Endothelial cell of umbilical vein (primary cell): ENCODE results near the gene HUS1. TPM values are rescaled to one million over a fixed set of nuclear protein-coding genes. Genes with fewer than 3 reads are reported as not detected.

Experiments used
- BruUV-seq: library from RNA; stranded (reverse); fragments of 400-500 nt; replicated peaks from 2 replicates; lab custom pipeline; 2021; lab: Mats Ljungman, UMichigan
- CTCF ChIA-PET: fragments of 300-600, 350-600 bp; sonication (Branson Sonifier 250); formaldehyde crosslinking; loops from one replicate; lab custom pipeline; 2021; ENCODE audit warnings: antibody characterized with exemption, inconsistent platforms; lab: Charles Lee
- POLR2A ChIA-PET: fragments of 300-600, 350-600 bp; sonication (Branson Sonifier 250); formaldehyde crosslinking; loops from one replicate; lab custom pipeline; 2021; ENCODE audit warnings: antibody characterized with exemption, inconsistent platforms; lab: Charles Lee
- DNase-seq: peaks from one replicate; pipeline ENCODE4 v3.0.0-alpha.2; 2011; ENCODE audit warnings: low read depth, low spot score
- FAIRE-seq: peaks from 2 replicates; lab custom pipeline; 2011; peaks lifted over from hg19 to GRCh38; lab: Jason Lieb, UNC
- H2AFZ ChIP-seq: 2 replicates; pipeline ENCODE4 v1.6.0; 2012; ENCODE audit warnings: low read depth, low read length, control low read depth, inconsistent platforms
- H3K27ac ChIP-seq: 2 replicates; pipeline ENCODE4 v1.5.1; 2011; ENCODE audit warnings: low read depth, mild to moderate bottlenecking, control low read depth, low read length, moderate library complexity; ENCODE audit not compliant: insufficient read depth
- H3K27me3 ChIP-seq, 2 experiments: 2 replicates each; pipeline versions ENCODE4 v1.6.0 to v1.6.1; 2011; ENCODE audit warnings: low read length in 2 of 2, mixed read lengths in 1 of 2; ENCODE audit not compliant: control insufficient read depth in 2 of 2, insufficient read depth in 2 of 2
- H3K36me3 ChIP-seq, 2 experiments: 2 replicates in 1 of 2; 3 replicates in 1 of 2; pipeline ENCODE4 v1.5.1; 2011; ENCODE audit warnings: low read length in 2 of 2, mild to moderate bottlenecking in 1 of 2, moderate library complexity in 1 of 2; ENCODE audit not compliant: control insufficient read depth in 2 of 2, insufficient read depth in 2 of 2; ENCODE audit errors: extremely low read depth in 1 of 2
- H3K4me1 ChIP-seq: 3 replicates; pipeline ENCODE4 v1.5.1; 2011; ENCODE audit warnings: mild to moderate bottlenecking, low read length; ENCODE audit not compliant: control insufficient read depth, insufficient read depth; ENCODE audit errors: extremely low read depth
- H3K4me2 ChIP-seq: 2 replicates; pipeline ENCODE4 v1.6.1; 2011; ENCODE audit warnings: low read length, control low read depth, mixed read lengths; ENCODE audit not compliant: insufficient read depth
- H3K4me3 ChIP-seq, 3 experiments: fragments of 200-600 bp in 1 of 3; sonication (generic), shearing (Covaris generic) in 1 of 3; replicated peaks in 1 of 3; 2 replicates each; pipeline ENCODE4 v1.5.1; 2011 to 2016; ENCODE audit warnings: control low read depth in 3 of 3, low read length in 3 of 3, mild to moderate bottlenecking in 2 of 3, inconsistent platforms in 1 of 3, low read depth in 1 of 3, moderate library complexity in 1 of 3; ENCODE audit not compliant: insufficient read depth in 1 of 3
- H3K79me2 ChIP-seq: 2 replicates; pipeline ENCODE4 v1.6.0; 2012; ENCODE audit warnings: low read length, inconsistent platforms; ENCODE audit not compliant: control insufficient read depth, insufficient read depth
- H3K9ac ChIP-seq: replicated peaks from 2 replicates; pipeline ENCODE3; 2011; ENCODE audit warnings: low read length, control low read depth; ENCODE audit not compliant: insufficient read depth; ENCODE audit errors: extremely low read depth
- H3K9me1 ChIP-seq: replicated peaks from 3 replicates; pipeline ENCODE4 v1.6.0; 2011; ENCODE audit warnings: mild to moderate bottlenecking, low read length; ENCODE audit not compliant: control insufficient read depth, insufficient read depth; ENCODE audit errors: extremely low read depth
- H3K9me3 ChIP-seq: replicated peaks from 2 replicates; pipeline ENCODE4 v1.5.1; 2012; ENCODE audit warnings: low read length, inconsistent platforms; ENCODE audit not compliant: control insufficient read depth, insufficient read depth
- H4K20me1 ChIP-seq: replicated peaks from 2 replicates; pipeline ENCODE3; 2011; ENCODE audit warnings: mild to moderate bottlenecking, low read length; ENCODE audit not compliant: control insufficient read depth, insufficient read depth; ENCODE audit errors: extremely low read depth
- CTCF ChIP-seq, 2 donors: IDR thresholded peaks; 1 replicate in 1 of 2; 2 replicates in 1 of 2; pipeline ENCODE4 v1.5.1; 2011; ENCODE audit warnings: low read length in 2 of 2, mild to moderate bottlenecking in 2 of 2, moderate library complexity in 2 of 2, control low read depth in 1 of 2, inconsistent platforms in 1 of 2, low read depth in 1 of 2; ENCODE audit not compliant: insufficient read depth in 1 of 2; ENCODE audit errors: extremely low read depth in 1 of 2
- EZH2 ChIP-seq: IDR thresholded peaks from 2 replicates; pipeline ENCODE4 v1.6.1; 2012; ENCODE audit warnings: borderline replicate concordance, low read depth, mild to moderate bottlenecking, moderate library complexity, low read length, inconsistent platforms; ENCODE audit not compliant: severe bottlenecking
- FOS ChIP-seq: IDR thresholded peaks from 2 replicates; pipeline ENCODE4 v1.6.1; 2011; ENCODE audit warnings: mild to moderate bottlenecking, low read length, moderate library complexity, borderline replicate concordance; ENCODE audit not compliant: insufficient read depth
- GATA2 ChIP-seq: IDR thresholded peaks from 2 replicates; pipeline ENCODE4 v1.7.0; 2011; ENCODE audit warnings: low read depth, mild to moderate bottlenecking, moderate library complexity, mixed read lengths, low read length; ENCODE audit not compliant: insufficient read length, insufficient read depth
- JUN ChIP-seq: IDR thresholded peaks from 2 replicates; pipeline ENCODE4 v1.6.1; 2011; ENCODE audit warnings: borderline replicate concordance, low read depth; ENCODE audit not compliant: insufficient read length, insufficient read depth
- MAX ChIP-seq: IDR thresholded peaks from 2 replicates; pipeline ENCODE4 v1.6.1; 2011; ENCODE audit not compliant: insufficient read depth, insufficient read length
- MYC ChIP-seq: IDR thresholded peaks from one replicate; pipeline ENCODE4 v1.6.1; 2011; ENCODE audit warnings: mild to moderate bottlenecking, low read depth, low read length
- POLR2A ChIP-seq: IDR thresholded peaks from 2 replicates; pipeline ENCODE4 v1.6.1; 2012; ENCODE audit warnings: low read depth, mild to moderate bottlenecking, control low read depth, low read length
- POLR2AphosphoS5 ChIP-seq: IDR thresholded peaks from 2 replicates; pipeline ENCODE4 v1.6.1; 2012; ENCODE audit warnings: low read depth, mild to moderate bottlenecking, control low read depth, low read length, moderate library complexity; ENCODE audit not compliant: insufficient read depth
- dilution Hi-C: fragments of 300-500 bp; cut with MboI; formaldehyde crosslinking; loops from one replicate; pipeline ENCODE4 v1.15.0; 2019; ENCODE audit warnings: low sequenced_read_pairs; ENCODE audit not compliant: extremely low pct_ligation_motif_present
- intact Hi-C: fragments of 100-400 bp; cut with micrococcal nuclease; formaldehyde crosslinking; loops from one replicate; pipeline ENCODE4 v1.10.0; 2022
- polyA plus RNA-seq, 4 experiments: library from polyadenylated mRNA; depleted of rRNA in 3 of 4; stranded (reverse) in 3 of 4; unstranded in 1 of 4; fragments of >200 nt; gene quantifications; 2 replicates each; pipeline versions ENCODE4 v1.2.1 to v1.2.3, GENCODE V29; 2011 to 2012; ENCODE audit warnings: missing spikeins in 1 of 4
- total RNA-seq: library from RNA; stranded (reverse); gene quantifications from 2 replicates; pipeline ENCODE4 v1.2.3, GENCODE V29; 2021

HUS1 gene
- total and polyA plus RNA-seq, 2 donors (not counting 3 experiments of a cell fraction or from before 2014, with no cell fraction given), result 21.4 to 49.7 TPM

GRCh38 chr7:47953822-47954221 is 25.6 kb downstream of the HUS1 start:
- CTCF ChIA-PET, result interaction anchor here (1.1 to 12.0 kb wide), 2 partner anchors 9 to 12 kb away, joined by 9 to 371 read pairs; no protein-coding TSS in a partner anchor
- TF ChIP-seq POLR2AphosphoS5 (no peak), EZH2 (no peak), FOS (no peak), POLR2A (no peak), GATA2 (no peak)
- H3K4me1 ChIP-seq, result peaks cover 17% of the 10 kb centered on the region
- no peak for FAIRE-seq
- H3K27ac ChIP-seq, result no peak overlapping the region
- H4K20me1 ChIP-seq, result no peaks in the 10 kb centered on the region
- H3K9me3 ChIP-seq, result no peaks in the 10 kb centered on the region
- no peak overlapping the region for H3K4me3 ChIP-seq
- no peak overlapping the region for H3K9ac ChIP-seq
- H3K79me2 ChIP-seq, result no peaks in the 10 kb centered on the region
- no peaks in the 10 kb centered on the region for H3K9me1 ChIP-seq
- POLR2A ChIA-PET, result no interaction called here
- peaks cover 4 to 9% of the 10 kb centered on the region in 2 experiments for H3K36me3 ChIP-seq
- H3K4me2 ChIP-seq, result no peak overlapping the region
- H2AFZ ChIP-seq, result no peak overlapping the region
- intact Hi-C loops, result no loop called here
- dilution Hi-C loops, result no loop called here
- DNase-seq, result no peak
- H3K27me3 ChIP-seq, result no peaks in the 10 kb centered on the region
- no TSS peak for BruUV-seq

GRCh38 chr7:47952224-47952623 is 27.2 kb downstream of the HUS1 start:
- peaks cover 31% of the 10 kb centered on the region for H3K4me1 ChIP-seq
- H3K27ac ChIP-seq, result no peak overlapping the region
- H3K9me1 ChIP-seq, result no peaks in the 10 kb centered on the region
- no peak overlapping the region for H2AFZ ChIP-seq
- DNase-seq (no peak), FAIRE-seq (no peak)
- no peak for TF ChIP-seq MAX
- TF ChIP-seq MYC, result no peak
- no peak for TF ChIP-seq JUN
- TF ChIP-seq GATA2, result no peak
- no peak for TF ChIP-seq EZH2
- no peak for TF ChIP-seq FOS
- TF ChIP-seq CTCF (IDR thresholded peaks at IDR 0.05; ENCODE audit: extremely low read depth in 1 of 2, insufficient read depth in 1 of 2, low read depth in 1 of 2, low read length in 2 of 2), result no peak
- TF ChIP-seq POLR2A, result no peak
- TF ChIP-seq POLR2AphosphoS5, result no peak
- ChIA-PET POLR2A (no interaction called here), CTCF (interaction anchor here (1.2 to 12.0 kb wide), 2 partner anchors 14 to 203 kb away, joined by 4 to 371 read pairs; no protein-coding TSS in a partner anchor)
- BruUV-seq, result no TSS peak
- no peak overlapping the region for H3K4me3 ChIP-seq
- no peaks in the 10 kb centered on the region for H3K27me3 ChIP-seq
- intact Hi-C loops, result no loop called here
- dilution Hi-C loops, result no loop called here
- H3K9me3 ChIP-seq, result no peaks in the 10 kb centered on the region
- no peak overlapping the region for H3K9ac ChIP-seq
- no peaks in the 10 kb centered on the region for H3K79me2 ChIP-seq
- peaks cover 4 to 9% of the 10 kb centered on the region in 2 experiments for H3K36me3 ChIP-seq
- no peak overlapping the region for H3K4me2 ChIP-seq
- H4K20me1 ChIP-seq, result no peaks in the 10 kb centered on the region
